ENCODE measurements around the gene RELT. TPM values are rescaled to one million over a fixed set of nuclear protein-coding genes. Genes with fewer than 3 reads are reported as not detected.
"Not testable (repeated sequence)": the region's sequence is repeated elsewhere in the genome, so short reads cannot be mapped to it uniquely, and the experiment has no call there.

RELT gene
- total RNA-seq, 1 donor from 2014 or later: 29.8 TPM

- intact Hi-C loops (cut with micrococcal nuclease): no loop called here
These were observed 50.1 kb downstream of the RELT start for GRCh38 chr11:73426219-73426850.

DNA sequence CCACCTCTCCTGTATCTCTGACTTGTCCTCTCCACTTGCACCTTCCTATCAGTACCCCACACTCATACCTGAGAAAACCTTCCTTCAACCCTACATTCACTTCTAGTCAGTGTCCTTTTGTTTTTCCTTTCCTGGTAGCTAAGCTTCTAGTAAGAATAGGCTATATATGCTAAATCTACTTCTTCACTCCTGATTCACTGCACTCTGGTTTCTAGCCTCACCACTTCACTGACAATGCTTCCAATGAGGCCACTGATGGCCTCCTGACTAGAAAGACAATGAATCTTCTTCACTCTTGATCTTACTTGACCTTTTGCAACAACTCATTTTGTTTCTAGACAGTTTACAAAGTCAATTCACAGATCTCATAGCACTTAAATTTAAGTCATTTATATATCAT, 52.0 kb downstream of the RELT start:
- intact Hi-C loops (cut with micrococcal nuclease): no loop called here

DNA sequence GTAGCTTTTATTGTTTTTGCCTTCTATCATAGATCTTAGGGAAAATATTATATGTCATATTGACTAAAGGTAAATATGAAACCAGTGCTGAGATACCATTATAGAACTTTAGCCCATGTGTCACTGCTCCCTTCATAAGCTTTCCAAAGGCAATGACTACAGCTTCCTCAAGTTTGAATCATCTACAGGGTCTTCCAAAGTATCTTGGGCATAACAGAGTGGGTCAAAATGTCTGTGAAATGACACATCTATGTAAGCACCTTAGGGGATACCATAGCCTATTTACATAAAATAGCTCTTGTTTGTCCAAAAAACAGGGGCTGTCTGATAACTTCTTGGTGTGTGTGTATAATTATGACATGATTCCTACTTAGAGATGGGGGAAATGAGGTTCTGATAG, 52.5 kb downstream of the RELT start:
- intact Hi-C loops (cut with micrococcal nuclease): no loop called here

DNA sequence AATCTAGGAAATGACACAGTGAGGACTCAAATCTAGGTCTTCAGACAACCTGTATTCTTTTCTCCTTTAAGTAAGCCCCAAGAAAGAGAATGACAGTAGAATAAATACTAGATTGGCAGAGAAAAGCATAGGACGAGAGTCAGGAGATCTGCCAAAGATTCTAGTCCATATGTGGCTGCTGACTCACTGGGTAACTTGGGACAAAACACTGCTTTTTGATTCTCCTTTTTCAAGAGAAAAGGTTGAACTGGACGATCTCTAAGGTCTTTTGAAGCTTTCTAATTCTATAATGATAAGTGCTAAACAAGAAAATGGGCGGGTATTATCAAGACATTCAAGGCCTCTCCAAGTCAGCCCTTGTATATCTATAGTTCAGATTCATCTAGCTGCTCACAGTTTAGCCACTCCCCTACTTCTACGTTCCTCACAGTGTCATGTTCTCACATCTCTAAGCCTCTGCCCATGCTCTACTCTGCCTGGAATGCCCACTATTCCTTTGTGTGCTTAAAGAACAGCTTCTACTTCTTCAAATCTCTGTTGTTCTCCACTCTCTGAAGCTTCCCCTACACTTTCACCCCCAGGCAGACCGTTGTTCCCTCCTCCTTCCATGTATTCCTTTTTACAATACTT, 53.0 kb downstream of the RELT start:
- intact Hi-C loops (cut with micrococcal nuclease): no loop called here

GRCh38 chr11:73430326-73430725, 54.1 kb downstream of the RELT start:
- intact Hi-C loops (cut with micrococcal nuclease): no loop called here

DNA sequence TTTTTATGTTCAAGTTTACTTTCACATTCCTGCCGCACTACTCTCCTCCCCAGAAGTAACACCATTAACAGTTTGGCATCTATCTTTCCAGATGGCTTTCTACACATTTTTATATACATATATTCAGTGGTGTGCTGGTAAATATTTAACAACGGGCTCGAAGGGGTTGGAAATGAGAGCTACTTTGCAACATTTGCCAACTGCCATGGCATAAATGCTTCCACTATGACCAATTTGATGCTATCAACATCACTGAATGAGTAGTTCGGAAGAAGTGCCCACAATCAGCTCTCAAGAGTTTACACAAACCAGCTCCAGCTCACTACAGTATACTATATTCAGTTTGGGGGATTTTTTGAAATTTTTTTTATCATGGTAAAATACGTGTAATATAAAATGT, 55.2 kb downstream of the RELT start:
- intact Hi-C loops (cut with micrococcal nuclease): no loop called here

GRCh38 chr11:73436859-73437258, 60.7 kb downstream of the RELT start:
- intact Hi-C loops (cut with micrococcal nuclease): not testable (repeated sequence)

DNA sequence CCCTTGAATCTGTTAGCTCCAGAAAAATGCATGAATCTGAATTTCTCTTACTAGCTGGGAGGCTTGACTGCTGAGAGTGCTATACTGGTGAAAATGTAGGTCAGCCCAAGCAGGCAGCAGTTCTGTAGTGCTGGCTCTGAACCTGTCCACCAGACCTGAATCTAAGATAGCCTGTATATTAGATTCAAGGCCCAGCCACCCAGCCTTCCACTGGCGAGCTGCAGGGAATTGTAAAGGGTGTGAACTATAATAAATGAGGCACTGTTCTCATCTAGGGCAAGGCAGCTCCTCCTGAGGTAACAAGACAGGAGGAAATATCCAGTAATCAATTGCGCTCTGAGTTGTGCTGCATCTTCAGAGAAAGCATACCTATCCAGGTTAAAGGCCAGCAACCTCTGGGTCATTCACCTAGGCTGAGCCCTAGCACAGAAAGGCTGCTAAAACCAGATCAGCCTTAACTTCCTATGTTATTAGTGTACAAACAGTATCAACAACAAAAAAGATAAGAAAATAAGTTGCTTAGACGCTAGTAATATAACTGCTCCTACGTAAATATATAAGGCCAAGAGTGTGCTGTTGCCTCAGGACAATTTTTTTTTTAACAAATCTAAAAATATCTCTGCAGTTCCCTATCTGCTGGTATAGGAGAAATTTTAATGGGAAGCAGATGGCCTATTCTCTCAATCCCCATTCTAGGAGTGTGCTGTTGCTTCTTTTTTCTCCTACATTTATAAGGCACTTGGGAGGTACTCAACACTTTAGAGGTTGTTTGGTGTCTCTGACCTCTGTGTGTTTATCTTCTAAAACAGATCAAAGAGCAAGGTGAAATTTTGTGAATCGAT, 63.0 kb downstream of the RELT start:
- intact Hi-C loops (cut with micrococcal nuclease): no loop called here

DNA sequence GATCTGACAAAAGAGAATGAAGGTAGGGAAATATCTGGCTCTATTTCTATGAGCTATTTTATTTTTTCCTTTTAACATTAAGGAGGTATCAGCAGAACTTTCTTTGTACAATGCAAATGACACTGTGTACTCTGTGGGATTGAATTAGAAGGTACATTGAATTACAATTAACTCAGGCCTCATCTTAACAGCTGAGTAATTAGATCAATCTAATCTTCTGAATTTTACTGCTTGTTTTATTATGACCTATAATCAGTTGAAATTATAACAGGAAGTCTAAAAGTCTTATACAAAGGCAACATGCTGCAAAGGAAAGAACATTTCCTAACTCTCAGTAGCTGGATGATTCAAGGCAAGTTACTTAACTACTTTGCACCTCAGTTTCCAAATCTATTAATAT, 69.8 kb downstream of the RELT start:
- intact Hi-C loops (cut with micrococcal nuclease): no loop called here

- intact Hi-C loops (cut with micrococcal nuclease): no loop called here
These were observed 70.6 kb downstream of the RELT start for GRCh38 chr11:73446766-73447165.

Other genes with a start within 250 kb of the RELT start
- gene FCHSD2, start 234.1 kb upstream of the RELT start, total RNA-seq: 50.8 and 62.6 TPM in 2 replicates
- gene P2RY2, start 158.1 kb upstream of the RELT start, total RNA-seq: not detected in 2 replicates
- gene P2RY6, start 104.1 kb upstream of the RELT start, total RNA-seq: not detected in 2 replicates
- not detected in 2 replicates for gene ARHGEF17, start 68.1 kb upstream of the RELT start, total RNA-seq
- gene FAM168A, start 221.7 kb downstream of the RELT start, total RNA-seq: 29.4 and 30.0 TPM in 2 replicates

Data from T-helper 1 cell treated with Interleukin-12 subunit alpha and Interleukin-12 subunit beta and Interleukin-4 antibody, amounts not matched to agents 30 ng/mL and 1 ng/mL, for 36 hours (primary cell).